GM21737 (cell line): ENCODE data around the gene L3MBTL4.
"Not testable (repeated sequence)": the region's sequence is repeated elsewhere in the genome, so short reads cannot be mapped to it uniquely, and the experiment has no call there.

Experiments used
- ATAC-seq: cut with Tn5 transposase; IDR thresholded peaks from one replicate; pipeline ENCODE4 v1.9.1; 2021; ENCODE audit warnings: mild to moderate bottlenecking, moderate library complexity; ENCODE audit not compliant: unreplicated experiment

Gene L3MBTL4

DNA sequence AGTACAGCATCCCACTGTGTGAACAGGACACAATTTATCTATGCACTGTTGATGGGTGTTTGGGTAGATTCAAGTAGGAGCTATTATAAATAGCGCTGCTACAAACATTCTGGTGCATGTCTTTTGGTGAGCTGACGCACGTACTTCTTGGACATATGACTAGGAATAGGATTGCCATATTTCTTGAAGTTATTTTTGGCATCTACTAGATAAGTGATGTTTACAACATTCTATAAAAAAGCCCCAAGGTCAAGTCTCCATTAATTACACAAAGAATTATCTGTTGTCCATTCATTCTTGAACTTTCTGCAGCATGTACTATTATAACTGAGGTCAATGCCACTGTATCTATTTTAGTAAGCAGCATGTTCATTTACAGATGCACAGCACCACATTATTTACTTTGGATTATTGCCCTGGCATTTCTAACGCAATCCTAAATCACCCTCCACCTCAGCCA lies 293.9 kb downstream of the L3MBTL4 start:
- no peak for ATAC-seq

DNA sequence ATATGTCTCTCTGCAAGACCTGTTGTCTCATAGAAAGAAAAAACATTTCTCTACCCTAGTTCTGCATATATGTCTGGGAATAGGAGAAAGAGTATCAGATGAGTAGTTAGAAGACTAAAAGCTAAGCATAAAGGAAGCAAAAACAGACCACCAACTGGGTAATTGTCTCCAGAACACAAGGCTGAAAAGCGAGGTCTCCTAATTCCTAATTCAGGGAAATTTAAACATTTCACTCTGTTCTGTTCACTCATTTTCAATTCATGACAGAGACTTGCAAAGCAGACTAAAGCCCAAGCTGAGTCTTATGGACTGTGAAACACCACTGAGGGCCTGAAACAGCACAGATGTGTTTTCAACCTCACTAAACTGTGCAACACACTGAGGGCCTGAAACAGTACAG lies 294.9 kb downstream of the L3MBTL4 start:
- ATAC-seq: no peak

DNA sequence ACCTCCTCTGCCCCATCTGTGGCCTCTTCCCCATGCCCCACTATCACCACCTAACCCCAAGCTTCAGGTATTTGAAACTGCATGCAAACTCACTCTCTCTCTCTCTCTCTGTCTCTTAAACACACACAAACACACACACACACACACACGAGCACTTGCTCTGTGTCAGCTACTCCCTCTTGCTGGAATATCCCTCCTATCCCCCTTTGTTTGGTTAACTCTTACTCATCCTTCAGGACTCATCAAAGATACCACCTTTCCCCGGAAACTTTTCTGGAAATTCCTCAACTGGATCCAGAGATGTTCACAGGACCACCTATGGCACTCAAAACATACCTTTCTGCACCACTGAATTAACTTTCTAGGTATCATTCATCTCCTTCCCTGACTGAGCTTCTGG lies 296.6 kb downstream of the L3MBTL4 start:
- no peak for ATAC-seq

DNA sequence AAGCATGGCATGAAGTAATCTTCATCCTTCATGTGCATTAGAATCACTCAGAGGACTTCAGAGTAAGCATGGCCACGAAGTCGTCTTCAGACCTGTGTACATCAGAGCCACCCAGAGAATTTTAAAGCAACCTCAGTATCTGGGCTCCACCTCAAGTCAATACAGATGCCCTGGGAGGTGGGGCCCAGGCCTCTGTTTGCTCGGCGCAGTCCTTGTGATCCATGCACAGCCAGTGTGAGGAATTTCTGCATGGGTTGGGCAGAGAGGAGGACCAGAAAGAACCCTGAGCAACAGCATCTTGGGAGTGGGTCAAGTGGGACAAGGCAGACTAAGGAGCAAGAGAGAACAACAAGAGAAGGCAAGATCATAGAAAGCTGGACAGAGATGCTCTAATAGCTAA lies 299.0 kb downstream of the L3MBTL4 start:
- ATAC-seq: no peak

DNA sequence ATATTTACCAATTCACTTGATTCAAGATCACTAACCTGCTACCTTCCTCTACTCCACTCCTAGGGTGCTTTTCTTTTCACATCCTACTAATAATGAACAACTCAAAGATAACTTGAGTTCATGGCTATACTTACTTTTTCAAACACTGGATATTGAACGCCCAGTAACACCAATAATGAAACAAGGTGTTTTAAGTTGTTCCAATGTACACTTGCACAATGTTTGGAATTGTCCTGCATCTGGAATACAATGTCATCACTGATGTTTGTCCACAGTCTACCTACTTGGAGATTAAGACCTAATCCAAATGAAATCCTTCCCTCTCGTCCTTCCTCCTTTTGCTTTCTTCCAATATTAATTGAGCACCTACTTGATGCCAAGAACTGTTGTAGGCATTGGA lies 301.1 kb downstream of the L3MBTL4 start:
- no peak for ATAC-seq

DNA sequence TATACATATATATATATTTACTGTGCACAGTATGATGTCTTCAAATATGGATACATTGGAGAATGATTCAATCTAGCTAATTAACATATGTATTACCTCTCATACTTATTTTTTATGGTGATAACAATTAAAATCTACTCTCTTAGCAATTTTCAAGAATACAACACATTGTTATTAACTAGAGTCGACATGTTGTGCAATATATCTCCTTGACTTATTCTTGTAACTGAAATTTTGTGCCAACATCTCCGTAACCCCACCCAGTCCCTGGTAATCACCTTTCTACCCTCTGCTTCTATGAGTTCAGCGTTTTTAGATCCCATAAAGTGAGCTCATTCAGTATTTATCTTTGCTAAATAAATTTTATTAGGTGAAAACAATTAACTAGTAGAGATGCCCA lies 303.0 kb downstream of the L3MBTL4 start:
- no peak for ATAC-seq

DNA sequence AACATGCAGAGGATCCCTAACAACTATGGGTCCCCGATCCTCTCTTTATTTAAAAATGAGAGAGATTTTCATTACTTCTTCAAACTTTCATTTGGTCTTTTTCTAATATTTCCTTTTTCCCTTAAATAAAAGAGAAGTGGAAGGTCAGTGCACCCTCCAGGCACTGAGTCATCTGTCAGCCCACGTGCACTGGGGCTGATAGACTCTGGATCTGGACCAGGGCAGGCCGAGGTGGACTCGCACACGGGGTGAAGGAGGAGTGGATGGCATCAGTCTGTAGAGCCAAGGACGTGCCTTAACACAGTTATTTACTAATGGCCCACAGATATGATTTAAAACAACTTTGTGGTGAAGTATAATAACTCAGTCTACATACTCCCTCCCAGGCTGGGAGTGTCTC lies 305.0 kb downstream of the L3MBTL4 start:
- ATAC-seq: no peak

DNA sequence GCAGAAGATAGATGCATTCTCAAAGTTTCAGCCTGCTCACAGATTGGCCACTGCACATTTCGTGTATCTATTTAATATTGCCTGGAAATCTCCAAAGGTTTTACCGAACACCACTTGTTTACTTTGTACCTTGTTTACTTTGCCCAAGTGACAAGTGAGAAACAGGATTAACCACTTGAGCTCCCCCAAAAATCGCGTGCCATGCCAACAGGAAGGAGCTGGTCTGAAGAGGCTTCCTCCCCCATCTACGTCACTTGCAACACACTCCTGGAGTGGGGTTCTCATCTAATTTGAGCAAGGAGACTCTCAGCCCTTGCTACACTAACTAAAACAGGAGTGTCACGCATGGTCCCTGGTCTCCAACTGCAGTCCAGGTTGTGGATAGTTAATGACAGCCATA lies 306.9 kb downstream of the L3MBTL4 start:
- ATAC-seq: no peak

DNA sequence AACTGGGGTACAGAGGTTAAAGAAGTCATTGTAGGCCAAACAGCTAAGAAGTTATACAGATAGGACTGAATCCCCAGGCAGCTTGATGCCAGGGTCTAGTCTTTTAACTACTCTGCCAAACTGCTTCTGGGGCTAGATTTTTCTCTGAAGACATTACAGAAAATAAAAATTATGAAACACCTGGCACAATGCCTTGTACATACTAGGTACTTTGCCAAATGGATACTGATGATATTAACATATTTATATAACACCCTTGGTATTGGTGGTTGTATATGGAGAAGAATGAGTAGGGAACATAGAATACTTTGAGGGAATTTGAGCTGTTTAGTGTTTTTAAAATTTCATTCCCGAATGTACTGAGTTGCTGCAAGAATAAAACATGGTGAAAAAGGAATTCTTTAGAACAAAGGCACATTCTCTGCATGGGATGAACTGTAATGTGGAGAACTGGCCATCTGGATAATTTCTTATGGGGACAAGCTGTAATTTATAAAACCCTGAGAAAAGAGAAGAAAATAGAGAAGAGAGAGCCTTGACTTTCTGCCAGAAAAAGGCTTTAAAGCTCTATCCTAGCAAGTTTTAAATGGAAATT lies 308.5 kb downstream of the L3MBTL4 start:
- ATAC-seq: no peak

DNA sequence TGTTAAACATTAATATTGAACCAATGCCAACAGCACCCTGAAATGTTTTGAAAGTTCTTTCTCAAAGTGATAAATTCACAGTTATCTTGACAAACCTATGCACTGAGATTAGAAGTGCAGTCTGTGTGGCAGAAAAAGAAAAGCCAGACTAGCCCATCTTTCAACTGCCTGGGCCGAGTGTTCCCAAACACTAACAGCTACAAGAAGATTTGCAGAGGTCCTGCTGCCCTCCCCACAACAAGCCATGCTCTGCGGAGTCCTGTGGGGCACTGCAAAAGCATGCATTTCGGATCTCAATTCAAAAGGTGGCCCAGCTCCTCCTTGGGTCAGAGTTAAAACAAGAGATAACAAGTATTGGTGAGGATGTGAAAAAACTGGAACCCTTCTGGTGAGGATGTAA lies 311.0 kb downstream of the L3MBTL4 start:
- no peak for ATAC-seq

DNA sequence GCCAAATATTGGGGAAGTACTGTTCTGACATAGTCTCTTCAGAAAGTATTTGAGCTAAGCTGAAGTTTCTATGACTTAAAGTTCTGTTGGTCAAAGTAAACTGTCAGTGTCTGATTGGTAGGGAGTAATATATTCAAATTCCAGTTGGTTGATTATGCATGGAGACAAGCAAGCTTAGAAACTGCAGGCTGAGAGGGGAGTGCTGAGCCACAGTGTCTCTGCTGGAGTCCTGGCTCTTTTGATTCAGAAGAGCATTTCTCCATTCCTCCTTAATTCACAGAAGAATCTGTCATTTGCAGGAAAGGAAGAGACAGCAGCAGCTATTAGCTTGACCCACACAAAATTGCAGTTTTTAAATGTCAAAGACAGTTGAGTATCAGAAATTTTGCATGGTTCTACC lies 318.0 kb downstream of the L3MBTL4 start:
- ATAC-seq: no peak

DNA sequence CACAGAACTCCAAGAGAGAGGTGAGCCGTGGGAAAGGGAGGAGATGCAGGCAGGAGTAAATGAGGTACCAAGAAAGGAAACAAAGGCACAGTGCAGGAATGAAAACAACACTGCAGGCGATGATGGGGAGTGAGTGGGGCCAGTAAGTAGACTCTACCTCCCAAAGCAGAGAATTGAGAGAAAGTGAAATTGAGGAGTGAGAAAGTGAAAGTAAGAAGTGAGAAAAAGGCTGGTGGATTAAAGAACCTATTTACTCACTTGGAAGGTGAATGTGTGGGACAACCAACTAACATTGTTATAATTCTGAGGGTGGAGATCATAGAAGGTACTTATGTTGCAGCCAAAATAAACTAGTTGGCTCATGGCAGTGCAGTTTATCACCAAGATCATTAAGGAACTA lies 326.3 kb downstream of the L3MBTL4 start:
- no peak for ATAC-seq

DNA sequence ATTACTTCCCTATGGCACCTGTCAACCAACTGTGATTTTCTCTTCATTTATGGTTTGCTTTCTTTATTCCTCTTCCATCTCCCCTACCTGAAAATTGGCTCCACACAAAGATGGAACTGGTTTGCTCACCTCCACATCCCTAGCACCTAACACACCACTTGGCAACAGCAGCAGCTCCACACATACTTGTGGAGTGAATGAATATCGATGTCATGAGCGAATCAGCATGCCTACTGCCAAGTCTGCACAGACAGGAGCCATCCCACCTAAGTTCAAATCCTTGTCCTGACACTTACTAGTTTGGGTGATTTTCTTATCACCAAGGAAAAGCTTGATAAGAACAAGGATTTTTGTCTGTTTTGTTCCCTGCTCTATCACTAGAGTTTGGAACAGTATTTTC lies 328.0 kb downstream of the L3MBTL4 start:
- ATAC-seq: no peak

DNA sequence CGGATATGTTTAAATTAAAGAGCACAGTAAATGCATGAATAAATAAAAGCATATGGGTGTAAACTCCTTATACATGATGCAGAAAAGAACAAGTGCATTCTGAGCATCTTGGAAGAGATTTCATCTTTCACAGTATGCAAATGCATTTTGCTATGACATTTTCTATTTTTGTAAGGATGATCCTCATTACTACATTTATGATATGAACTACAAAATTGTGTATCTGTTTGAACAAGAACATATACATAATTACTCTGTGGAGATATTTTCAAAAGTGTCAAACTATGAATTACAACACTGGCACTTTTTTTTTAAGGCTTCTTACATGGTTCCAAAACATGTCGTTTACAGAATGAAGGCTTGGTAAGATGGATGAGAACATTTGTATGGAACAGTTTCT lies 335.3 kb downstream of the L3MBTL4 start:
- no peak for ATAC-seq

DNA sequence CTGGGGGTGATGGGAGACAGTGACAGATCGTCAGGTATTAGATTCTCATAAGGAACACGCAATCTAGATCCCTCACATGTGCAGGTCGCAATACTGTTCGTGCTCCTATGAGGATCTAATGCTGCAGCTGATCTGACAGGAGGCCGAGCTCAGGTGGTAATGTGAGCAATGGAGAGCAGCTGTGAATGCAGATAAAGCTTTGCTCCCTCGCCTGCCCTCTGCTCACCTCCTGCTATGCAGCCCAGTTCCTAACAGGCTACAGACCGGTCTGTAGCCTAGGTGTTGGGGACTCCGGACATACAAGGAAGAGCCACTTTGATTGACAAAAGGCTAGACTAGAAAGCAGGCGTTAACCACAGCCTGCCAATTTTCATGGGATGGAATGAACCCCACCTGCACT lies 335.8 kb downstream of the L3MBTL4 start:
- ATAC-seq: no peak

DNA sequence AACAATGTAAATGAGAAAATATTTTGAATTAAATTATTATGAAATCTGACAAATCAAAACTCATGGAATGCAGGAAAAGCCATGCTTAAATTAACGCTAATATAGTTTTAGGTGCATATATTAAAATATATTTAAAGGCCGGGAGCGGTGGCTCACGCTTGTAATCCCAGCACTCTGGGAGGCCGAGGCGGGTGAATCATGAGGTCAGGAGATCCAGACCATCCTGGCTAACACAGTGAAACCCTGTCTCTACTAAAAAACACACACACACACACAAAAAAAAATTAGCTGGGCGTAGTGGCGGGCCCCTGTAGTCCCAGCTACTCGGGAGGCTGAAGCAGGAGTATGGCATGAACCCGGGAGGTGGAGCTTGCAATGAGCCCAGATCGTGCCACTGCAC lies 342.3 kb downstream of the L3MBTL4 start:
- ATAC-seq: not testable (repeated sequence)

DNA sequence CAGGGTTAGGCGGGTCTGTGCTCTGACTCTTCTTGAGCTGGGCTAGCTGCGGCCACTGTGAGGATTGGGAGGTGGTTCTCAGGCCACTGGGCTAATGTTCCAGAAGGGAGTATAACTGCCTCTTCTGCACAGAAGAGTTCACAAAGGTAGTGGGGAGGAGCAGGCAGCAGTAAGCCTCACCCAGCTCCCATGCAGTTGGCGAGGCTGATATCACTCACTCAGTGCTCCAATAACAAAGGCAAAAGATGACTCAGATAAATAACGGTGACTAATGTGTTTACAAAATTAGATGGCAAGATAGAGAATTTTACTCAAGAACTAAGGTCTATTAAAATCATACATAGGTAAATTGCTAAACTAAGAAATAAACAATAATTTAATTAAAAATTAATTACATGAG lies 345.2 kb downstream of the L3MBTL4 start:
- ATAC-seq: no peak

DNA sequence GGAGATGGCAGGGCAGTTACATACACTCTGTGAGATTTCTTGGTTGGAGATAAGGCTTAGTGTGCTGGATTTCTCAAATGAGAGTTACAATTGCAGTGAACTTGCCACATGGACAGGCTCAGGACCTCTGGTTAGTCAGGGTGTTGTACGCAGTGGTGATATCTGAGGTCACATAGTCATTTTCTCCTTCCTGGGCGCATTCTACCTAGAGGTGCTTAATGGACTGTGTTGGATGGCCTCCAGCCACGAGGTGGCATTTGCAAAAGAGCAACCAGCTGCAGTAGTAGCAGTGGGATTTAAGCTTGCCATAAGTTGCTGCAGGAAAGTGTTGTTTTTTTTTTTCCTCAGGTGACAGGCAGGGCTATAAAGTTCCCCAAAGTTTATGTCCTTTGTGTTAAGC lies 345.6 kb downstream of the L3MBTL4 start:
- no peak for ATAC-seq

DNA sequence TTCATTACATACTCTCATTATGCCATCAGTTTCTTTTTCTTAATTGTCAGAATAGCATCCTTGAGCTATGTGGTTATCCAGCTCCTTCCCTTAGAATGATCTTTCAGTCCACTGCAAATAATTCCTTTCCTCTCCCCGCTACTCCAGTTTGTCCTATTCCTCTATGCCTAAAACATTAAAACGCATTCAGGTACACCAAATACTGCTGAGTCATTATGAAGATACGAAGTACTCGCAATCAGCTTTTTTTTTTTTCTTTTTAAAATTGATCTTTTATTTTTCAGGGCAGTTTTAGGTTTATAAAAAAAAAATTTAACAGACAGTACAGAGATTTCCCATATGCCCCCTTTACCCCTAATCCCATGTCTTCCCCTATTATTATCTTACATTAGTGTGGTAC lies 354.6 kb downstream of the L3MBTL4 start:
- ATAC-seq: no peak

DNA sequence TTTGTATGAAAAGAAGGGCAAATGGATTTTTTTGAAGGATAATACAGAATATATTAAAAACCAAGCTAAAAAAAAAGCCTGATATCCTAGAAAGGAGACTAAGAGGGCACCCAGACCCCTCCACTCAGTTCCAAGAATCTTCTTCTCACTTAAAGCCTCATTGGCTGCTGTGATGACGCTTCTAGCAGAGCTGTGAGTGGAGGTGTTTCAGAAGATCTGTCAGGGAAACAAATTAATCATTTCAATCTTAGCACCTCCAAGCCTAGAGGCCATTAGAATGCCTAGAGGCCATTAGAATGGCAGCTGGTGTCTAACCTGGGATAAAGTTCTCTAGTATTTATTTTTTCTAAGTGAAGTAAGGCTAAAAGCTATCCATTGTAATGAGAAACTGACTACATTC lies 355.2 kb downstream of the L3MBTL4 start:
- no peak for ATAC-seq

DNA sequence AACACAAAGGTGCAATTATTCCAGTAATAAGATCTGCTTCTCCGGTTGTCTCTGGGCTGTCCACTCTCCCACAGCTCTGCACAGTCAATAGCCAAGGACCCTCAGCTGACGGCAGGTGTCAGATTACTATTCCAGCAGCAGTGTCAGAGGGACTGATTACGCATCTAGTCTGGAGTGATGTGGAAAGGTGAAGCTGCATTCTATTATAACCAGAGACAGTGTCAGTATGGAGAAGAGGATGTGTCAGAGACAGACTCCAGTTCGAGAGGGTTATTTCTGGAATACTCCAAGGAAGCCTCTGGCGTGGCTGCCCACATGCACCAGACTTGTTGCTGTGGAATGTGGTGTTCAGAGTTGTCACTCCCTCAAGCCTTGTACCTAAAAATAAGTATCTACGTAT lies 355.8 kb downstream of the L3MBTL4 start:
- no peak for ATAC-seq

DNA sequence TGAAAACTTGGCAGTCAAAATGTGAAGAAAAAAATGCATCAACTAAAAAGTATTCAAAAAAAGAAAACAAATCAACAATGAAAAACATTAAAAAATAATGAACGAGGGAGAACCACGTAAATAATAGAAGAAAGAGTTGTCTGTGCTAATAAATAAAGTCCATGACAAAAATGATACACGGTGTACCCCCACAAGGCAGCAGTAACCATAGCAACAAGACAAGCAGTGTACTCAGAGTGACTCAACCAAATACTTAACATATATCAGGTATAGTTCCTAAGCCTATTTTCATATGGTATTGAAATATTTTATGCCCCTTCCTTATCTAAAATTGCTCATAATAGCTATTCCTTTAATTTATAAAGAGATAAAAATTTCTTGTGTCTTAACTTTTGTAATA lies 357.1 kb downstream of the L3MBTL4 start:
- no peak for ATAC-seq

DNA sequence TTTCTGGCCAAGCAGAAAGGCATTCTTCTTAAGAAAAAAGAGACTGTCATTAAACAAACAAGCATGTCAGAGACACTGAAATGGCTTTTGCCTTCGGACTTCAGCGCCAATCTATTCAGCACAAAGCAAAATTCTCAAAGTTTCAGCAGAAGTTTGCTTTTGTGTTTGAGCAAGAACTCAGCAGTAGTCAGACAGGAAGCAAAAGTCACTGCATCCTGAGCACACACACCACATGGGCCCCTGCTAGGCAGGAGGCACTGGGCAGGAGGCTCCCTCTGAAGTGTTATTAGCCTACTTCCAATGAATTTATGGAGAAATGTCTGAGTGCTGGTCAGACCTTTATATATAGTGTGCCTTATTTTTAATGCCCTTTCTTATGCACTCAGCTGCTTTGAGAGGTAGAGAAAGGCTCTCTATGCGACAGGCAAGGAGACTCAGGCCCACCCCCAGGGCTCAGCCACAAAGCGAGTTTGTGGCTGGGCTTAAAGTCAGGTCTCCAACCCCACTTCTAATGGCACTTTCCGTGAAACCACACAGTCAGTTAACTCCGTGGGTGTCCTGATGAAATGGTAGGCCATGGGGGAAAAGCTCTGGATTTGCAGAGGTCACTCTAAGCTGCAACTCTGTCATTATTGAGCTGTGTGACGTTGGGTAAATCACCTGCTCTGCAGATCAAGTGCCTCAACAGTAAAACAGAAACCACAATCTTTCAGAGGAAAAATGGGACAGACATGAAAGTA lies 358.4 kb downstream of the L3MBTL4 start:
- no peak for ATAC-seq
